Endothelial cell of umbilical vein (primary cell): ENCODE data around the gene NACAD. TPM values are rescaled to one million over a fixed set of nuclear protein-coding genes. Genes with fewer than 3 reads are reported as not detected.
"Not testable (repeated sequence)": the region's sequence is repeated elsewhere in the genome, so short reads cannot be mapped to it uniquely, and the experiment has no call there.

Experiments
- BruUV-seq: library from RNA; stranded (reverse); fragments of 400-500 nt; replicated peaks from 2 replicates; lab custom pipeline; 2021; lab: Mats Ljungman, UMichigan
- CTCF ChIA-PET: fragments of 300-600, 350-600 bp; sonication (Branson Sonifier 250); formaldehyde crosslinking; loops from one replicate; lab custom pipeline; 2021; ENCODE audit warnings: antibody characterized with exemption, inconsistent platforms; lab: Charles Lee
- POLR2A ChIA-PET: fragments of 300-600, 350-600 bp; sonication (Branson Sonifier 250); formaldehyde crosslinking; loops from one replicate; lab custom pipeline; 2021; ENCODE audit warnings: antibody characterized with exemption, inconsistent platforms; lab: Charles Lee
- DNase-seq: peaks from one replicate; pipeline ENCODE4 v3.0.0-alpha.2; 2011; ENCODE audit warnings: low read depth, low spot score
- FAIRE-seq: peaks from 2 replicates; lab custom pipeline; 2011; peaks lifted over from hg19 to GRCh38; lab: Jason Lieb, UNC
- H2AFZ ChIP-seq: 2 replicates; pipeline ENCODE4 v1.6.0; 2012; ENCODE audit warnings: low read depth, low read length, control low read depth, inconsistent platforms
- H3K27ac ChIP-seq: 2 replicates; pipeline ENCODE4 v1.5.1; 2011; ENCODE audit warnings: low read depth, mild to moderate bottlenecking, control low read depth, low read length, moderate library complexity; ENCODE audit not compliant: insufficient read depth
- H3K27me3 ChIP-seq, 2 experiments: 2 replicates each; pipeline versions ENCODE4 v1.6.0 to v1.6.1; 2011; ENCODE audit warnings: low read length in 2 of 2, mixed read lengths in 1 of 2; ENCODE audit not compliant: control insufficient read depth in 2 of 2, insufficient read depth in 2 of 2
- H3K36me3 ChIP-seq, 2 experiments: 2 replicates in 1 of 2; 3 replicates in 1 of 2; pipeline ENCODE4 v1.5.1; 2011; ENCODE audit warnings: low read length in 2 of 2, mild to moderate bottlenecking in 1 of 2, moderate library complexity in 1 of 2; ENCODE audit not compliant: control insufficient read depth in 2 of 2, insufficient read depth in 2 of 2; ENCODE audit errors: extremely low read depth in 1 of 2
- H3K4me1 ChIP-seq: 3 replicates; pipeline ENCODE4 v1.5.1; 2011; ENCODE audit warnings: mild to moderate bottlenecking, low read length; ENCODE audit not compliant: control insufficient read depth, insufficient read depth; ENCODE audit errors: extremely low read depth
- H3K4me2 ChIP-seq: 2 replicates; pipeline ENCODE4 v1.6.1; 2011; ENCODE audit warnings: low read length, control low read depth, mixed read lengths; ENCODE audit not compliant: insufficient read depth
- H3K4me3 ChIP-seq, 3 experiments: fragments of 200-600 bp in 1 of 3; sonication (generic), shearing (Covaris generic) in 1 of 3; replicated peaks in 1 of 3; 2 replicates each; pipeline ENCODE4 v1.5.1; 2011 to 2016; ENCODE audit warnings: control low read depth in 3 of 3, low read length in 3 of 3, mild to moderate bottlenecking in 2 of 3, inconsistent platforms in 1 of 3, low read depth in 1 of 3, moderate library complexity in 1 of 3; ENCODE audit not compliant: insufficient read depth in 1 of 3
- H3K79me2 ChIP-seq: 2 replicates; pipeline ENCODE4 v1.6.0; 2012; ENCODE audit warnings: low read length, inconsistent platforms; ENCODE audit not compliant: control insufficient read depth, insufficient read depth
- H3K9ac ChIP-seq: replicated peaks from 2 replicates; pipeline ENCODE3; 2011; ENCODE audit warnings: low read length, control low read depth; ENCODE audit not compliant: insufficient read depth; ENCODE audit errors: extremely low read depth
- H3K9me1 ChIP-seq: replicated peaks from 3 replicates; pipeline ENCODE4 v1.6.0; 2011; ENCODE audit warnings: mild to moderate bottlenecking, low read length; ENCODE audit not compliant: control insufficient read depth, insufficient read depth; ENCODE audit errors: extremely low read depth
- H3K9me3 ChIP-seq: replicated peaks from 2 replicates; pipeline ENCODE4 v1.5.1; 2012; ENCODE audit warnings: low read length, inconsistent platforms; ENCODE audit not compliant: control insufficient read depth, insufficient read depth
- H4K20me1 ChIP-seq: replicated peaks from 2 replicates; pipeline ENCODE3; 2011; ENCODE audit warnings: mild to moderate bottlenecking, low read length; ENCODE audit not compliant: control insufficient read depth, insufficient read depth; ENCODE audit errors: extremely low read depth
- EZH2 ChIP-seq: IDR thresholded peaks from 2 replicates; pipeline ENCODE4 v1.6.1; 2012; ENCODE audit warnings: borderline replicate concordance, low read depth, mild to moderate bottlenecking, moderate library complexity, low read length, inconsistent platforms; ENCODE audit not compliant: severe bottlenecking
- FOS ChIP-seq: IDR thresholded peaks from 2 replicates; pipeline ENCODE4 v1.6.1; 2011; ENCODE audit warnings: mild to moderate bottlenecking, low read length, moderate library complexity, borderline replicate concordance; ENCODE audit not compliant: insufficient read depth
- GATA2 ChIP-seq: IDR thresholded peaks from 2 replicates; pipeline ENCODE4 v1.7.0; 2011; ENCODE audit warnings: low read depth, mild to moderate bottlenecking, moderate library complexity, mixed read lengths, low read length; ENCODE audit not compliant: insufficient read length, insufficient read depth
- JUN ChIP-seq: IDR thresholded peaks from 2 replicates; pipeline ENCODE4 v1.6.1; 2011; ENCODE audit warnings: borderline replicate concordance, low read depth; ENCODE audit not compliant: insufficient read length, insufficient read depth
- MAX ChIP-seq: IDR thresholded peaks from 2 replicates; pipeline ENCODE4 v1.6.1; 2011; ENCODE audit not compliant: insufficient read depth, insufficient read length
- MYC ChIP-seq: IDR thresholded peaks from one replicate; pipeline ENCODE4 v1.6.1; 2011; ENCODE audit warnings: mild to moderate bottlenecking, low read depth, low read length
- POLR2A ChIP-seq: IDR thresholded peaks from 2 replicates; pipeline ENCODE4 v1.6.1; 2012; ENCODE audit warnings: low read depth, mild to moderate bottlenecking, control low read depth, low read length
- POLR2AphosphoS5 ChIP-seq: IDR thresholded peaks from 2 replicates; pipeline ENCODE4 v1.6.1; 2012; ENCODE audit warnings: low read depth, mild to moderate bottlenecking, control low read depth, low read length, moderate library complexity; ENCODE audit not compliant: insufficient read depth
- dilution Hi-C: fragments of 300-500 bp; cut with MboI; formaldehyde crosslinking; loops from one replicate; pipeline ENCODE4 v1.15.0; 2019; ENCODE audit warnings: low sequenced_read_pairs; ENCODE audit not compliant: extremely low pct_ligation_motif_present
- intact Hi-C: fragments of 100-400 bp; cut with micrococcal nuclease; formaldehyde crosslinking; loops from one replicate; pipeline ENCODE4 v1.10.0; 2022
- polyA plus RNA-seq, 4 experiments: library from polyadenylated mRNA; depleted of rRNA in 3 of 4; stranded (reverse) in 3 of 4; unstranded in 1 of 4; fragments of >200 nt; gene quantifications; 2 replicates each; pipeline versions ENCODE4 v1.2.1 to v1.2.3, GENCODE V29; 2011 to 2012; ENCODE audit warnings: missing spikeins in 1 of 4
- total RNA-seq: library from RNA; stranded (reverse); gene quantifications from 2 replicates; pipeline ENCODE4 v1.2.3, GENCODE V29; 2021
- TF ChIP-seq, protein P1 (sequence below), 2 donors: IDR thresholded peaks; 1 replicate in 1 of 2; 2 replicates in 1 of 2; pipeline ENCODE4 v1.5.1; 2011; ENCODE audit warnings: low read length in 2 of 2, mild to moderate bottlenecking in 2 of 2, moderate library complexity in 2 of 2, control low read depth in 1 of 2, inconsistent platforms in 1 of 2, low read depth in 1 of 2; ENCODE audit not compliant: insufficient read depth in 1 of 2; ENCODE audit errors: extremely low read depth in 1 of 2

NACAD gene
- total and polyA plus RNA-seq, 2 donors (not counting 3 experiments of a cell fraction or from before 2014, with no cell fraction given) = 1.4 to 6.6 TPM

DNA sequence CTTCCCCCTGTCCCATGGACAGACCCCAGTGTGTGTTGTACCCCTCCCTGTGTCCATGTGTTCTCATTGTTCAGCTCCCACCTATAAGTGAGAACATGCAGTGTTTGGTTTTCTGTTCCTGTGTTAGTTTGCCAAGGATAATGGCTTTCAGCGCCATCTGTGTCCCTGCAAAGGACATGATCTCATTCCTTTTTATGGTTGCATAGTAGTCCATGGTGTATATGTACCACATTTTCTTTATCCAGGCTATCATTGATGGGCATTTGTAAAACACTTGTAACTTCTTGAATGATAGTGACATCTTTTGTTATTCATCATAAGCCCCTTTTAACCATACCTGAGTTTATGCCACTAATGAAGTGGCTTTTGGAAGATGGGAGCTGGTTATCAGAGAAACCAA lies 25.5 kb upstream of the NACAD start:
- H3K36me3 ChIP-seq, H3K9me1 ChIP-seq, H2AFZ ChIP-seq, H3K4me2 ChIP-seq, dilution Hi-C loops, POLR2A ChIA-PET, BruUV-seq, H3K4me3 ChIP-seq, H3K4me1 ChIP-seq, H4K20me1 ChIP-seq, DNase-seq, H3K9me3 ChIP-seq, H3K27ac ChIP-seq, H3K9ac ChIP-seq, FAIRE-seq: not testable (repeated sequence)
- intact Hi-C loops = loop anchor here (5.0 kb wide), 1 partner anchor 267 kb away; the partner anchor contains the start of gene H2AZ2
- Histone ChIP-seq H3K27me3 (peaks cover 19 to 29% of the 10 kb centered on the region in 2 experiments), H3K79me2 (peaks cover 15% of the 10 kb centered on the region)
- CTCF ChIA-PET = interaction anchor here (1.2 to 1.7 kb wide), 3 partner anchors 11 to 141 kb away, joined by 3 to 13 read pairs (median 13); no protein-coding TSS in a partner anchor

DNA sequence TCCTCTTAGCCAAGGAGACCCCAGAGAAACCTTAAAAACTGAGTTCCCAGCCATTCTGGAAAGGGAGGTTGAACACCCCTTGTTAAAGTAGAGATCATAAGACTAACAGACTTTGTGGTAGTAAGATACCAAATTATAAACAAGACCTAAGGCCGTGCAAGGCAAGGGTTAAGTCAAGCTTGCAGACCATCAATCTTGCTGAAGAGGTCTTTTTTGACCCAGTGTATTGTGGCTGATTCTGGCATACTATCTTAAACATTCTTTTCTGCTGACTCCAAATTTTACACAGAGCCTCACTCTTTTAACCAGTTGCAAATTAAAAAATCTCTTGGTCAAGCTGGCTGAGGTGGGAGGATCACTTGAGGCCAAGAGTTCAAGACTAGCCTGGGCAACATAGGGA lies 23.9 kb upstream of the NACAD start:
- Histone ChIP-seq H3K4me1 (peaks cover 8% of the 10 kb centered on the region), H3K4me2 (no peak overlapping the region), H2AFZ (no peak overlapping the region), H3K9me3 (no peaks in the 10 kb centered on the region), H3K27me3 (peaks cover 19 to 29% of the 10 kb centered on the region in 2 experiments), H3K9ac (no peak overlapping the region), H3K36me3 (peaks cover 6 to 10% of the 10 kb centered on the region in 2 experiments), H4K20me1 (no peaks in the 10 kb centered on the region), H3K79me2 (peaks cover 31% of the 10 kb centered on the region), H3K4me3 (no peak overlapping the region), H3K27ac (no peak overlapping the region), H3K9me1 (no peaks in the 10 kb centered on the region)
- POLR2A ChIA-PET = no interaction called here
- intact Hi-C loops (loop anchor here (5.0 kb wide), 1 partner anchor 265 kb away; the partner anchor contains the start of gene H2AZ2), dilution Hi-C loops (no loop called here)
- CTCF ChIA-PET = interaction anchor here (1.5 kb wide), 1 partner anchor 23 kb away, joined by 12 read pairs; no protein-coding TSS in a partner anchor
- FAIRE-seq (no peak), DNase-seq (no peak)
- no TSS peak for BruUV-seq
- TF ChIP-seq, protein P1, sequence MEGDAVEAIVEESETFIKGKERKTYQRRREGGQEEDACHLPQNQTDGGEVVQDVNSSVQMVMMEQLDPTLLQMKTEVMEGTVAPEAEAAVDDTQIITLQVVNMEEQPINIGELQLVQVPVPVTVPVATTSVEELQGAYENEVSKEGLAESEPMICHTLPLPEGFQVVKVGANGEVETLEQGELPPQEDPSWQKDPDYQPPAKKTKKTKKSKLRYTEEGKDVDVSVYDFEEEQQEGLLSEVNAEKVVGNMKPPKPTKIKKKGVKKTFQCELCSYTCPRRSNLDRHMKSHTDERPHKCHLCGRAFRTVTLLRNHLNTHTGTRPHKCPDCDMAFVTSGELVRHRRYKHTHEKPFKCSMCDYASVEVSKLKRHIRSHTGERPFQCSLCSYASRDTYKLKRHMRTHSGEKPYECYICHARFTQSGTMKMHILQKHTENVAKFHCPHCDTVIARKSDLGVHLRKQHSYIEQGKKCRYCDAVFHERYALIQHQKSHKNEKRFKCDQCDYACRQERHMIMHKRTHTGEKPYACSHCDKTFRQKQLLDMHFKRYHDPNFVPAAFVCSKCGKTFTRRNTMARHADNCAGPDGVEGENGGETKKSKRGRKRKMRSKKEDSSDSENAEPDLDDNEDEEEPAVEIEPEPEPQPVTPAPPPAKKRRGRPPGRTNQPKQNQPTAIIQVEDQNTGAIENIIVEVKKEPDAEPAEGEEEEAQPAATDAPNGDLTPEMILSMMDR (IDR thresholded peaks at IDR 0.05; ENCODE audit: extremely low read depth in 1 of 2, insufficient read depth in 1 of 2, low read depth in 1 of 2, low read length in 2 of 2) = no peak
- TF ChIP-seq EZH2 = no peak
- no peak for TF ChIP-seq JUN
- no peak for TF ChIP-seq MAX
- no peak for TF ChIP-seq MYC
- no peak for TF ChIP-seq POLR2A
- TF ChIP-seq FOS = no peak
- no peak for TF ChIP-seq GATA2
- no peak for TF ChIP-seq POLR2AphosphoS5
